Prostate gland (tissue), 2 donors: ENCODE data around the gene KRT86. TPM values are rescaled to one million over a fixed set of nuclear protein-coding genes. Genes with fewer than 3 reads are reported as not detected.

Experiments used
- DNase-seq: peaks from one replicate; pipeline ENCODE4 v3.0.0-alpha.2; 2019; ENCODE audit warnings: low spot score
- H3K27ac ChIP-seq, 2 donors: fragments of 200-600 bp; sonication (generic); 2 replicates each; pipeline ENCODE4 v1.5.1; 2017 to 2019
- H3K27me3 ChIP-seq: fragments of 200-600 bp; sonication (generic); replicated peaks from 2 replicates; pipeline ENCODE4 v1.5.1; 2019; ENCODE audit not compliant: insufficient read depth
- H3K36me3 ChIP-seq, 2 donors: fragments of 200-600 bp; sonication (generic); 1 replicate in 1 of 2; 2 replicates in 1 of 2; pipeline versions ENCODE4 v1.5.1 to v1.8.1; 2017 to 2019
- H3K4me1 ChIP-seq: fragments of 200-600 bp; sonication (generic); replicated peaks from 2 replicates; pipeline ENCODE4 v1.5.1; 2019
- H3K4me3 ChIP-seq, 2 donors: fragments of 200-600 bp; sonication (generic); 2 replicates each; pipeline ENCODE4 v1.5.1; 2017 to 2019
- H3K9me3 ChIP-seq: fragments of 200-600 bp; sonication (generic); 2 replicates; pipeline ENCODE4 v1.5.1; 2017
- CTCF ChIP-seq, 4 experiments: fragments of 200-600 bp in 2 of 4; fragments of 450-650 bp in 2 of 4; sonication (generic) in 2 of 4; IDR thresholded peaks; 1 replicate in 3 of 4; 2 replicates in 1 of 4; pipeline ENCODE4 v1.5.1; 2016 to 2019; ENCODE audit warnings: antibody characterized with exemption in 4 of 4, mild to moderate bottlenecking in 2 of 4, moderate library complexity in 2 of 4
- POLR2A ChIP-seq: fragments of 450-650 bp; IDR thresholded peaks from one replicate; pipeline ENCODE4 v1.6.1; 2016; ENCODE audit warnings: antibody characterized with exemption, mild to moderate bottlenecking
- POLR2AphosphoS5 ChIP-seq: sonication (generic); formaldehyde crosslinking; IDR thresholded peaks from one replicate; pipeline ENCODE4 v1.6.1; 2017; ENCODE audit warnings: antibody characterized with exemption
- WGBS: methylation state at CpG from one replicate; pipeline ENCODE4 v1.1.5; 2018; 5-methylcytosine and 5-hydroxymethylcytosine counted together
- intact Hi-C: fragments of 100-400 bp; cut with DNase I; formaldehyde crosslinking; loops from one replicate; pipeline ENCODE4 v1.14.2; 2022
- total RNA-seq, 2 donors: library from RNA; depleted of rRNA; stranded (reverse); fragments of >200 nt; gene quantifications; one replicate each; pipeline ENCODE4 v1.1.0, GENCODE V29; 2016

The KRT86 gene
- total RNA-seq, 2 donors from 2014 or later: 0.27 to 0.85 TPM

GRCh38 chr12:52267266-52267665, 7.2 kb upstream of the KRT86 start:
- no peak overlapping the region for H3K27ac ChIP-seq
- no peaks in the 10 kb centered on the region for H3K27me3 ChIP-seq
- intact Hi-C loops: no loop called here
- 98% methylated on average over 3 of the region's 3 CpGs for WGBS
- no peaks in the 10 kb centered on the region for H3K9me3 ChIP-seq
- H3K36me3 ChIP-seq: no peaks in the 10 kb centered on the region
- no peak for DNase-seq
- H3K4me1 ChIP-seq: no peaks in the 10 kb centered on the region
- H3K4me3 ChIP-seq: no peak overlapping the region
- TF ChIP-seq CTCF (IDR thresholded peaks at IDR 0.05) (no peak), POLR2AphosphoS5 (no peak), POLR2A (no peak)

- Histone ChIP-seq H3K27me3 (no peaks in the 10 kb centered on the region), H3K4me1 (no peaks in the 10 kb centered on the region), H3K4me3 (no peak overlapping the region), H3K9me3 (no peaks in the 10 kb centered on the region), H3K27ac (no peak overlapping the region), H3K36me3 (no peaks in the 10 kb centered on the region)
- TF ChIP-seq POLR2A (no peak), POLR2AphosphoS5 (no peak), CTCF (IDR thresholded peaks at IDR 0.05) (no peak)
- DNase-seq: no peak
- intact Hi-C loops: no loop called here
- 76% methylated on average over 3 of the region's 3 CpGs for WGBS
Observed at GRCh38 chr12:52267699-52268098, 6.7 kb upstream of the KRT86 start.

- Histone ChIP-seq H3K27ac (no peak overlapping the region), H3K9me3 (no peaks in the 10 kb centered on the region), H3K4me1 (no peaks in the 10 kb centered on the region), H3K27me3 (no peaks in the 10 kb centered on the region), H3K4me3 (no peak overlapping the region), H3K36me3 (no peaks in the 10 kb centered on the region)
- intact Hi-C loops: no loop called here
- TF ChIP-seq POLR2AphosphoS5: no peak
- TF ChIP-seq CTCF (IDR thresholded peaks at IDR 0.05): no peak
- no peak for TF ChIP-seq POLR2A
- 76% methylated on average over 2 of the region's 2 CpGs for WGBS
- DNase-seq: no peak
Observed at GRCh38 chr12:52268212-52268611, 6.2 kb upstream of the KRT86 start.

- DNase-seq: no peak
- no peak for TF ChIP-seq CTCF (IDR thresholded peaks at IDR 0.05)
- TF ChIP-seq POLR2AphosphoS5: no peak
- no peak for TF ChIP-seq POLR2A
- no peaks in the 10 kb centered on the region for H3K4me1 ChIP-seq
- intact Hi-C loops: no loop called here
- H3K36me3 ChIP-seq: no peaks in the 10 kb centered on the region
- no peak overlapping the region for H3K27ac ChIP-seq
- H3K9me3 ChIP-seq: no peaks in the 10 kb centered on the region
- WGBS: 91% methylated on average over 6 of the region's 6 CpGs
- no peaks in the 10 kb centered on the region for H3K27me3 ChIP-seq
- H3K4me3 ChIP-seq: no peak overlapping the region
Observed at GRCh38 chr12:52270541-52271070, 3.8 kb upstream of the KRT86 start.

GRCh38 chr12:52271158-52271557, 3.3 kb upstream of the KRT86 start:
- no peak for DNase-seq
- intact Hi-C loops: no loop called here
- Histone ChIP-seq H3K27ac (no peak overlapping the region), H3K27me3 (no peaks in the 10 kb centered on the region), H3K9me3 (no peaks in the 10 kb centered on the region), H3K4me3 (no peak overlapping the region), H3K36me3 (no peaks in the 10 kb centered on the region), H3K4me1 (no peaks in the 10 kb centered on the region)
- WGBS: 92% methylated on average over 1 of the region's 1 CpG
- no peak for TF ChIP-seq CTCF (IDR thresholded peaks at IDR 0.05)
- no peak for TF ChIP-seq POLR2AphosphoS5
- TF ChIP-seq POLR2A: no peak
